Brain microvascular endothelial cell (primary cell): ENCODE results near the gene SART3.

Source experiments
- DNase-seq: peaks from one replicate; pipeline ENCODE4 v3.0.0-alpha.2; 2020
- H3K27ac ChIP-seq: fragments of 250-450 bp; sonication (Bioruptor Pico); 2 replicates; pipeline ENCODE4 v1.5.1; 2020; ENCODE audit warnings: mild to moderate bottlenecking, moderate library complexity
- H3K27me3 ChIP-seq: fragments of 250-450 bp; sonication (Bioruptor Pico); replicated peaks from 2 replicates; pipeline ENCODE4 v1.5.1; 2020; ENCODE audit warnings: mild to moderate bottlenecking
- H3K36me3 ChIP-seq: fragments of 250-450 bp; sonication (Bioruptor Pico); replicated peaks from 2 replicates; pipeline ENCODE4 v1.5.1; 2020; ENCODE audit warnings: mild to moderate bottlenecking
- H3K4me3 ChIP-seq: 2 replicates; pipeline ENCODE4 v1.5.1; 2011; ENCODE audit warnings: low read depth, mild to moderate bottlenecking, control low read depth, low read length, moderate library complexity
- CTCF ChIP-seq: IDR thresholded peaks from 2 replicates; pipeline ENCODE4 v1.5.1; 2011; ENCODE audit warnings: low read depth, mild to moderate bottlenecking, moderate library complexity, low read length, control low read depth, inconsistent platforms; ENCODE audit errors: missing control alignments
- in situ Hi-C: cut with HindIII; loops from 2 replicates; pipeline ENCODE4 v1.10.0; 2017; ENCODE audit warnings: low sequenced_read_pairs, low pct_ligation_motif_present

Gene SART3

GRCh38 chr12:108573317-108573716 lies 12.3 kb upstream of the SART3 start:
- no peak overlapping the region for H3K4me3 ChIP-seq
- no peak overlapping the region for H3K27ac ChIP-seq
- no peaks in the 10 kb centered on the region for H3K27me3 ChIP-seq
- no peak for DNase-seq
- TF ChIP-seq CTCF = no peak
- in situ Hi-C loops = no loop called here
- peaks cover 7% of the 10 kb centered on the region for H3K36me3 ChIP-seq

GRCh38 chr12:108572166-108572790 lies 11.3 kb upstream of the SART3 start:
- in situ Hi-C loops = no loop called here
- Histone ChIP-seq H3K27me3 (no peaks in the 10 kb centered on the region), H3K4me3 (no peak overlapping the region), H3K36me3 (peaks cover 14% of the 10 kb centered on the region), H3K27ac (no peak overlapping the region)
- DNase-seq = no peak
- no peak for TF ChIP-seq CTCF

- Histone ChIP-seq H3K36me3 (peaks cover 20% of the 10 kb centered on the region), H3K27me3 (no peaks in the 10 kb centered on the region), H3K27ac (no peak overlapping the region), H3K4me3 (no peak overlapping the region)
- DNase-seq = no peak
- in situ Hi-C loops = no loop called here
- TF ChIP-seq CTCF = no peak
Measured at GRCh38 chr12:108571609-108572165, 10.7 kb upstream of the SART3 start.

GRCh38 chr12:108570743-108571608 lies 10.0 kb upstream of the SART3 start:
- TF ChIP-seq CTCF = peak; percentile 64
- Histone ChIP-seq H3K27ac (no peak overlapping the region), H3K4me3 (no peak overlapping the region), H3K36me3 (peaks cover 26% of the 10 kb centered on the region), H3K27me3 (no peaks in the 10 kb centered on the region)
- peak; percentile 14 for DNase-seq
- in situ Hi-C loops = no loop called here

GRCh38 chr12:108568338-108569154 lies 7.6 kb upstream of the SART3 start:
- in situ Hi-C loops = no loop called here
- H3K36me3 ChIP-seq = peaks cover 35% of the 10 kb centered on the region

More at GRCh38 chr12:108568338-108569154, 7.6 kb upstream of the SART3 start:
- DNase-seq = no peak
- Histone ChIP-seq H3K27ac (no peak overlapping the region), H3K4me3 (no peak overlapping the region), H3K27me3 (no peaks in the 10 kb centered on the region)
- TF ChIP-seq CTCF = no peak
